Measurements from ENCODE around the gene GPSM1. TPM values are rescaled to one million over a fixed set of nuclear protein-coding genes. Genes with fewer than 3 reads are reported as not detected.

Gene GPSM1
- total RNA-seq, 1 experiment from 2014 or later = 26.9 TPM

DNA sequence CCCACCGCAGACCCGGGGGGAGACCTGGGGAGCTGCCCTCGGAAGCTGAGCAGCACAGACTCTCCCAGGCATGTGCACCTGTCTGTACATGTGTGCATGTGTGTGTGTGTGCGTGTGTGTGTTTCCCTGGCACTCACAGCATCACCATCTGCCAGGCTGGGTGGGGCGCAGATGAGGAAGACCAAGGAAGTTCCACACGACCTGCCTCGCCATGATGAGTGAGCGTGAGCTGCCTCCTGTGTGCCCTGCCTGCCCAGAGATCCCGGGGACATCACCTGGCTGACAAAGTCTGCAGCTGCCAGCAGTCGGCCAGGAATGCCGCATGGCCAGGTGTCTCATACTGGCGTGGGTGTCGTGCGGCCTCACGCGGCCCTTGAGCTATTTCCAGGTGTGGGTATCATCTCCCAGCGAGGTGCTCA lies 4.0 kb upstream of the GPSM1 start:
- Histone ChIP-seq H3K4me3 (ENCODE audit: low read length) (no peak overlapping the region), H3K9me3 (ENCODE audit: low read length) (no peaks in the 10 kb centered on the region), H3K4me1 (ENCODE audit: insufficient read depth, low read length) (0 out of 2 replicates have a peak, but pooled peaks cover under 1% of the 10 kb centered on the region), H3K4me2 (ENCODE audit: low read length) (no peak overlapping the region), H3K9ac (ENCODE audit: low read length) (no peak overlapping the region), H3F3A (ENCODE audit: low read length, unreplicated experiment) (no peaks in the 10 kb centered on the region), H3K79me2 (ENCODE audit: low read length) (peaks cover 5% of the 10 kb centered on the region), H3K27me3 (ENCODE audit: low read length) (no peaks in the 10 kb centered on the region), H4K20me1 (ENCODE audit: low read length) (no peaks in the 10 kb centered on the region), H3K36me3 (ENCODE audit: low read depth, low read length) (no peaks in the 10 kb centered on the region), H3K9me2 (replicated peaks; ENCODE audit: low read length) (no peaks in the 10 kb centered on the region), H3K27ac (ENCODE audit: low read length) (no peak overlapping the region), H2AFZ (ENCODE audit: low read length) (no peak overlapping the region)
- intact Hi-C loops (cut with micrococcal nuclease) = no loop called here
- ChIA-PET CTCF (no interaction called here), POLR2A (ENCODE audit: unreplicated experiment) (no interaction called here)
- BruUV-seq (replicated peaks) = no TSS peak
- no peak for DNase-seq
- TF ChIP-seq EZH2phosphoT487 (IDR thresholded peaks at IDR 0.05; ENCODE audit: borderline replicate concordance, low read length) = no peak
- no peak for TF ChIP-seq EZH2 (IDR thresholded peaks at IDR 0.05; ENCODE audit: low read length, unreplicated experiment)
- TF ChIP-seq, protein P1, sequence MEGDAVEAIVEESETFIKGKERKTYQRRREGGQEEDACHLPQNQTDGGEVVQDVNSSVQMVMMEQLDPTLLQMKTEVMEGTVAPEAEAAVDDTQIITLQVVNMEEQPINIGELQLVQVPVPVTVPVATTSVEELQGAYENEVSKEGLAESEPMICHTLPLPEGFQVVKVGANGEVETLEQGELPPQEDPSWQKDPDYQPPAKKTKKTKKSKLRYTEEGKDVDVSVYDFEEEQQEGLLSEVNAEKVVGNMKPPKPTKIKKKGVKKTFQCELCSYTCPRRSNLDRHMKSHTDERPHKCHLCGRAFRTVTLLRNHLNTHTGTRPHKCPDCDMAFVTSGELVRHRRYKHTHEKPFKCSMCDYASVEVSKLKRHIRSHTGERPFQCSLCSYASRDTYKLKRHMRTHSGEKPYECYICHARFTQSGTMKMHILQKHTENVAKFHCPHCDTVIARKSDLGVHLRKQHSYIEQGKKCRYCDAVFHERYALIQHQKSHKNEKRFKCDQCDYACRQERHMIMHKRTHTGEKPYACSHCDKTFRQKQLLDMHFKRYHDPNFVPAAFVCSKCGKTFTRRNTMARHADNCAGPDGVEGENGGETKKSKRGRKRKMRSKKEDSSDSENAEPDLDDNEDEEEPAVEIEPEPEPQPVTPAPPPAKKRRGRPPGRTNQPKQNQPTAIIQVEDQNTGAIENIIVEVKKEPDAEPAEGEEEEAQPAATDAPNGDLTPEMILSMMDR (conservative IDR thresholded peaks at IDR 0.05; ENCODE audit: low read depth, low read length) = no peak
- no peak for ATAC-seq

DNA sequence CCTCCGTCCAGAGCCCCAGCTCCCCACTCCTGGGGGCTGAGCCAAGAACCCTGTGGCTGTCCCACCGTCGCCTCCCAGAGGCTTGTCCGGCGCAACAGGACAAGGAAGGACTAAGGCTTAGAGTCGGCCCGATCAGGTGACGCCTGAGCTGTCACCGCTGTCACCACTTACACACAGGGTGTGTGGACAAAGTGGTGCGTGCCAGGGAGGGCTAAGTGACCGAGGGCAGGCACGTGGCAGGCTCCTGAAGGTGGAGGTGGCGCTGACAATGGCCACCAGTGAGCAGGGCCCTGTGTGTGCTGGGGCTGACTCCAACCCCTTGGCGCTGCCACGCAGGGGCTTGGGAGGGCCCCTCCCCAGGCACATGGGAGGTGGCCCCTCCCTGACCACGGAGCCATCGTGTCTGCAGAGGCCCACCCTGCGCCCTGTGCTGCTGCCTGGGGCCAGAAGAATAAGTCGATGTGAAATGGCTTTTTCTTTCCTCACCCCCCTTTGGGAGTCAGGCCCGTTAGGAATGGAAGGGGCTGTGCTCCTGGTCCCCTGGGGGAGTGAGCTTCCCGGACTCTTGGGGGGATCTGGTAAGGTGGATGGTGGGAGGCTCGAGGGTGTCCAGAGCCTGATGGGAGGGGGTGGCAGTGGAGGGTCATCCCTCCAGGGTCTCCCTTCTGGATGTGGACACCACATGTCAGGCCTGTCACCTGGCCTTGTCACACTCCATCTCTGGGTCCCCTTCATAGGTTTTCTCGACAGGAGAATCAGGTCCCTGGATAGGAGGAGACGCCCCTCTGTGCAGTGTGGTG lies 2.6 kb upstream of the GPSM1 start:
- Histone ChIP-seq H3K79me2 (ENCODE audit: low read length) (peaks cover 18% of the 10 kb centered on the region), H3K36me3 (ENCODE audit: low read depth, low read length) (no peaks in the 10 kb centered on the region), H3K9me3 (ENCODE audit: low read length) (no peaks in the 10 kb centered on the region), H4K20me1 (ENCODE audit: low read length) (no peaks in the 10 kb centered on the region; the same call in 1 of the 2 replicates), H3K9me2 (replicated peaks; ENCODE audit: low read length) (no peaks in the 10 kb centered on the region), H3K4me1 (ENCODE audit: insufficient read depth, low read length) (peaks cover 8% of the 10 kb centered on the region), H3K4me2 (ENCODE audit: low read length) (no peak overlapping the region), H3K27me3 (ENCODE audit: low read length) (no peaks in the 10 kb centered on the region), H3F3A (ENCODE audit: low read length, unreplicated experiment) (no peaks in the 10 kb centered on the region), H3K9ac (ENCODE audit: low read length) (no peak overlapping the region), H2AFZ (ENCODE audit: low read length) (no peak overlapping the region), H3K27ac (ENCODE audit: low read length) (no peak overlapping the region), H3K4me3 (ENCODE audit: low read length) (no peak overlapping the region)
- DNase-seq (no peak), ATAC-seq (no peak)
- no peak for TF ChIP-seq EZH2phosphoT487 (IDR thresholded peaks at IDR 0.05; ENCODE audit: borderline replicate concordance, low read length)
- TF ChIP-seq, protein P1 (conservative IDR thresholded peaks at IDR 0.05; ENCODE audit: low read depth, low read length) = no peak; the same call in 1 of the 2 replicates
- no peak for TF ChIP-seq EZH2 (IDR thresholded peaks at IDR 0.05; ENCODE audit: low read length, unreplicated experiment)
- intact Hi-C loops (cut with micrococcal nuclease) = no loop called here
- BruUV-seq (replicated peaks) = no TSS peak
- POLR2A ChIA-PET (ENCODE audit: unreplicated experiment) = no interaction called here
- CTCF ChIA-PET = no interaction called here

DNA sequence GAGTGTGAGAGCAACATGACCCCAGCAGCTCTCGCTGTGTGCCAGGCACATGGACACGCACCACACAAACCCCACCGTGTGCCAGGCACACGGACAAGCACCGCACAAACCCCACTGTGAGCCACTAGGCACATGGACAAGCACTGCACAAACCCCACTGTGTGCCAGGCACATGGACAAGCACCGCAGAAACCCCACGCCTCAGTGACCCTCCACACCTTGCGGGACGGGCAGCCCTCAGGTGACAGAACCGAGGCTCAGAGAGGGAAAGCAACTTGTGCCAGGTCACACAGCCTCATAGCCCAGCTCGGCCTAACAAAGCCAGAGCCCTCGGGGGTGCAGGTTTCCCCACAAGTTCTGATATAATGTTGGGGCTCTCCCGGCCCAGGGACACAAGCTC lies 2.0 kb upstream of the GPSM1 start:
- Histone ChIP-seq H3K27me3 (ENCODE audit: low read length) (no peaks in the 10 kb centered on the region), H2AFZ (ENCODE audit: low read length) (no peak overlapping the region), H3K9ac (ENCODE audit: low read length) (no peak overlapping the region), H3K79me2 (ENCODE audit: low read length) (peaks cover 25% of the 10 kb centered on the region), H3K4me1 (ENCODE audit: insufficient read depth, low read length) (peaks cover 8% of the 10 kb centered on the region), H3K9me3 (ENCODE audit: low read length) (no peaks in the 10 kb centered on the region), H3K36me3 (ENCODE audit: low read depth, low read length) (no peaks in the 10 kb centered on the region), H4K20me1 (ENCODE audit: low read length) (peaks cover 2% of the 10 kb centered on the region; the same call in 1 of the 2 replicates), H3F3A (ENCODE audit: low read length, unreplicated experiment) (no peaks in the 10 kb centered on the region), H3K4me2 (ENCODE audit: low read length) (no peak overlapping the region), H3K4me3 (ENCODE audit: low read length) (no peak overlapping the region), H3K27ac (ENCODE audit: low read length) (no peak overlapping the region), H3K9me2 (replicated peaks; ENCODE audit: low read length) (no peaks in the 10 kb centered on the region)
- intact Hi-C loops (cut with micrococcal nuclease) = no loop called here
- ATAC-seq = no peak
- DNase-seq = no peak
- TF ChIP-seq, protein P1 (conservative IDR thresholded peaks at IDR 0.05; ENCODE audit: low read depth, low read length) = no peak
- TF ChIP-seq EZH2 (IDR thresholded peaks at IDR 0.05; ENCODE audit: low read length, unreplicated experiment) (no peak), EZH2phosphoT487 (IDR thresholded peaks at IDR 0.05; ENCODE audit: borderline replicate concordance, low read length) (no peak)
- ChIA-PET CTCF (no interaction called here), POLR2A (ENCODE audit: unreplicated experiment) (no interaction called here)
- no TSS peak for BruUV-seq (replicated peaks)

All from PC-3 (cell line).